Stimulated activated effector memory CD8-positive, alpha-beta T cell treated with anti-CD3 and anti-CD28 coated beads, Interleukin-12 subunit alpha, Interleukin-12 subunit beta, amount 100 ng/mL, for 72 hours (primary cell): ENCODE data around the gene SLC25A47.
"Not testable (repeated sequence)": the region's sequence is repeated elsewhere in the genome, so short reads cannot be mapped to it uniquely, and the experiment has no call there.

Experiments
- ATAC-seq: fragments of 150-1000 bp; cut with Tn5 transposase; 2 replicates; pipeline ENCODE4 v1.10.0; 2021
- DNase-seq, 2 donors: peaks; one replicate each; pipeline ENCODE4 v3.0.0; 2021 to 2022; ENCODE audit warnings: low spot score in 2 of 2
- H3K27ac Mint-ChIP-seq: one replicate; pipeline ENCODE4 v1.8.0; 2022; ENCODE audit warnings: mild to moderate bottlenecking, mixed read lengths
- H3K36me3 Mint-ChIP-seq: one replicate; pipeline ENCODE4 v1.8.0; 2022; ENCODE audit warnings: mild to moderate bottlenecking, mixed read lengths
- H3K4me1 Mint-ChIP-seq: one replicate; pipeline ENCODE4 v1.8.0; 2022; ENCODE audit warnings: mixed read lengths
- H3K4me3 Mint-ChIP-seq: one replicate; pipeline ENCODE4 v1.8.0; 2022; ENCODE audit warnings: mild to moderate bottlenecking, mixed read lengths
- H3K9me3 Mint-ChIP-seq: one replicate; pipeline ENCODE4 v1.8.0; 2022; ENCODE audit warnings: mixed read lengths

The SLC25A47 gene, protein sequence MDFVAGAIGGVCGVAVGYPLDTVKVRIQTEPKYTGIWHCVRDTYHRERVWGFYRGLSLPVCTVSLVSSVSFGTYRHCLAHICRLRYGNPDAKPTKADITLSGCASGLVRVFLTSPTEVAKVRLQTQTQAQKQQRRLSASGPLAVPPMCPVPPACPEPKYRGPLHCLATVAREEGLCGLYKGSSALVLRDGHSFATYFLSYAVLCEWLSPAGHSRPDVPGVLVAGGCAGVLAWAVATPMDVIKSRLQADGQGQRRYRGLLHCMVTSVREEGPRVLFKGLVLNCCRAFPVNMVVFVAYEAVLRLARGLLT

DNA sequence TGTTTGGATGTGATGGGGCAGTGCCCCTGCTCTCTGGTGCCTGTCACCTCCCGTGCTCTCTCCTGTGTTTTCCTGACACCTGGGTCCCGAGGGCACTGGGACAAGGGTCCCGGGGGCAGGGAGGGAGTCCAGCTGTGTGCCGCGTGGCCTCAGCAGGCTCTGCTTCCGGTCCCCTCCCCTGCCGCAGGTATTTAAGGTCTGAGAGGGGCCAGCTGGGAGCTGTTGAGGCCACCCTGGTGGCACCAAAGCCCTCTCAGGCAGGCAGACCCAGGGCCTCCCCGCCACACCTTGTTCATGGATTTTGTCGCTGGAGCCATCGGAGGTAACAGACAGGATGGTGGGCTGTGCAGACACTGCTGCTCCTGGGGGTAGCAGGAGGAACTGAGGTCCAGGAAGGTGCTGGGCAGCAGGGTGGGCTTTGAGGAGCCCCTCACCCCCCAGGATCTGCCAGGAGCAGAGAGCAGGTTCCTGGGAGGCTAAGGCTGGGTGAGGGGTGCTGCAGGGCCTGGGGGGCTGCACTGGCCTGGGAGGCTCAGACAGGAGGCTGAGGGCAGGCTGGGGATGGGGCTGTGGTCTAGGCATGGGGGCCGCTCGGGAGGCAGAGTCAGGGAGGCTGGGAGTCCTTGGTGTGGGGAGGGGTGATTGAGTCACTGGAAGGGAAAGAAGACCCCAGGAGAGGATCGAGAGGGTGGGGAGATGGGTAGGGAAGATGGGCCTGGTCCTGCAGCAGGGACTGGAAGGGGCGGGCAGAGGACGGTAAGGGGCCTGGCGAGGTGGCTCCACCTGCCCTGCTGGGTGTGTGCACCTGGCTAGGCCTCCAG lies at the start of gene SLC25A47:
SLC25A47 (plus strand) TSS at position 219 of the 821 bp plus-strand sequence; CDS start at position 295, 76 bp downstream.
- H3K36me3 Mint-ChIP-seq: no peaks in the 10 kb centered on the region
- H3K4me1 Mint-ChIP-seq: peaks cover 7% of the 10 kb centered on the region
- DNase-seq (no peak), ATAC-seq (no peak)
- H3K9me3 Mint-ChIP-seq: no peaks in the 10 kb centered on the region
- H3K27ac Mint-ChIP-seq: peak within 1 kb of the TSS; percentile 81
- H3K4me3 Mint-ChIP-seq: no peak within 1 kb of the TSS

DNA sequence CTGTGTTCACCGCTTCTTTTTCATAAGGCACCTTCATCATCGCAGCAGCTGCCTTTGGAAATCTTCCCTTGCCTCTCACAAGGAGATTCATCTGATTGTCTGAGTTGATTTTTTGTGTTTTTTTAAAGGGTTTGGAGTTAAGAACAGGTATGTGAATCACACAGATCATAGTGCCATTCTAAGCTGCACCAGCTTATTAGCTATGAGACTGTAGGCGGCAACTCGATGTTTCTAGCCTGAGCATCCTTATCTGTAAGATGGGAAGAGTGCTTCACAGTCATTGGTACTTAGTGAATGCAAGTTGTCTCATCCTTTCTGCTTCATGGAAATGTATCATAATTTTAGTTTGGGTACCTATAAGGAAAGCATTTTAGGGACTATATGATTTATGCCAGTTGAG lies 48.9 kb upstream of the SLC25A47 start:
- H3K4me3 Mint-ChIP-seq: no peak overlapping the region
- peaks cover 92% of the 10 kb centered on the region for H3K36me3 Mint-ChIP-seq
- H3K4me1 Mint-ChIP-seq: peaks cover 29% of the 10 kb centered on the region
- ATAC-seq: no peak
- peak overlapping the region; percentile 60 for H3K27ac Mint-ChIP-seq
- DNase-seq: no peak
- H3K9me3 Mint-ChIP-seq: no peaks in the 10 kb centered on the region

DNA sequence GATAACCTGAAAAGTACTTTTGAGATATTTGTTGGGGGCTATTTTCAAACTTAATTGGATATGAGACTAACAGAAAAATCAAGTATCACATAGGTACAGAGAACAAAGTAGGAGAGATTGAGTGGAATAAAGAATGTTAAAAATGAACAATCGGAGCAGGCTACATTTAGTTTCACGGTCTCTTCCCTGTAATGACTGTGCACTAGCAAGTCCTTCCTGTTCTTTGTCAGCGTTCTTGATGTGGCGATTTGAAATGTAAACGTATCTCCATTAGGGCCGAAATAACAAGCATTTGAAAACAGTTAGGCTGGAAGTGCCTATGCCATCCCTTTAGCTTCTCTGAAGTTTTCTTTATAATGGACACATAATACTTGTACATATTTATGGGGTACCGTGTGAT lies 47.9 kb upstream of the SLC25A47 start:
- peaks cover 89% of the 10 kb centered on the region for H3K36me3 Mint-ChIP-seq
- no peak overlapping the region for H3K4me3 Mint-ChIP-seq
- DNase-seq (no peak), ATAC-seq (peak; percentile 90)
- peaks cover 34% of the 10 kb centered on the region for H3K4me1 Mint-ChIP-seq
- no peaks in the 10 kb centered on the region for H3K9me3 Mint-ChIP-seq
- peak overlapping the region; percentile 60 for H3K27ac Mint-ChIP-seq

DNA sequence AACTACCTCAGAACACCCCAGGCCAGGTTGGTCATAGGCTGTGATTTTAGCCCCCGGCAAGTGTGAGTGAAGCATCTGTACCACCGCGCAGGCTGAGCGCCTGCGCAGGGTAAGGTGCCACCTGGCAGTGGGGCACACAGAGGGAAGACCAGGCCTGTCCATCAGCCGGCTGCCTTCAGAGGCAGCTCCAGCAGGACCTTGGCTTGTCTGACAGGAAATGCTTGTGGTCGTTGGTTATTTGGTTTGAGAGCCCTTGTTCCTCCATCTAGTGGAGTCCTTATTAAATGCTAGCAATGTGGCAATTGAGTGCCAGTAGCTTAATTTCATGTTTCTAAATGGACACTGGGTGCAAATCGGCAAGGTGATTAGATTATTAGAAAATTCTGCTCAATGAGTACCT lies 44.4 kb upstream of the SLC25A47 start:
- peaks cover 34% of the 10 kb centered on the region for H3K4me1 Mint-ChIP-seq
- ATAC-seq: peak; percentile 35
- no peak for DNase-seq
- no peak overlapping the region for H3K4me3 Mint-ChIP-seq
- peaks cover 90% of the 10 kb centered on the region for H3K36me3 Mint-ChIP-seq
- H3K27ac Mint-ChIP-seq: peak overlapping the region; percentile 26
- no peaks in the 10 kb centered on the region for H3K9me3 Mint-ChIP-seq

DNA sequence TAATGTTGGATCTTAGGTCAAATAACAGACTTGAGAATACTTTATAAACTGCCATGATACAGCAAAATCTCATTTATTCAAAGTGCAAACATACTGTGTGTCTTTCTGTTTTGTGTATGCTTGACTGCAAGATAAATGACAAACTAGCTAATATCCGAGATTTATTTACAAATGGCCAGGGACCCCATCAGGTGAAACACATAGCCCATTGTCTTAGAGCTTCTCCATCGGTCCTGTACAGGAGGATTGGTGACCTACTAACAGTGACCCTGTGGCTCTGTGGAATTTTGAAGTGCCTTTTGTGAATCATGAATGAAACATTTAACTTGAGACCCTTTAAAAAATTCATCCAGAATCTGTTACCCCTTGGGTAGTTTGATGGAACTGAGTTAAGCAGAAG lies 44.0 kb upstream of the SLC25A47 start:
- Mint-ChIP-seq H3K36me3 (peaks cover 87% of the 10 kb centered on the region), H3K27ac (no peak overlapping the region)
- ATAC-seq: no peak

DNA sequence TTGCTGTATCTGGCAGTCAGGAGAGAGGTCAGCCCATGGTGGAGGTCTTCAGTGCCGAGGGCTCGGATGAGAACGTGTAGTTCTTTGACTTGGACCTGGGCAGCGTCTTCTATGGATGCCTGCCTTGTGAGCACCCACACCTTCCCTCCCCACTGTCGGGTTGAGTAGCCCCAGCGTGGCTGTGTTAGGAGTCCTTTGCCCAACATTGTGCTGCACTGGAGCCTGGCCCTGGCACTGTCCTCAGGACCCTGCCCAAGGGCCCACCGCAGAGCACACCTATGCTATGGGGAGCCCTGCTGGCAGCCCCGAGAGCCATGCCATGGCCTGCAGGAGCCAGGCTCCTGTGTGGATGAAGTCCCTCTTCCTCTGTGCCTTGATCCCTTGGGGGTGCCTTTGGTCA lies 43.6 kb upstream of the SLC25A47 start:
- peaks cover 87% of the 10 kb centered on the region for H3K36me3 Mint-ChIP-seq
- ATAC-seq: no peak
- H3K27ac Mint-ChIP-seq: peak overlapping the region; percentile 6
- no peaks in the 10 kb centered on the region for H3K9me3 Mint-ChIP-seq
- DNase-seq: no peak
- no peak overlapping the region for H3K4me3 Mint-ChIP-seq
- H3K4me1 Mint-ChIP-seq: peaks cover 32% of the 10 kb centered on the region

More for the DNA sequence above, 44.0 kb upstream of the SLC25A47 start:
- Mint-ChIP-seq H3K4me1 (peaks cover 32% of the 10 kb centered on the region), H3K4me3 (no peak overlapping the region), H3K9me3 (no peaks in the 10 kb centered on the region)
- DNase-seq: no peak

DNA sequence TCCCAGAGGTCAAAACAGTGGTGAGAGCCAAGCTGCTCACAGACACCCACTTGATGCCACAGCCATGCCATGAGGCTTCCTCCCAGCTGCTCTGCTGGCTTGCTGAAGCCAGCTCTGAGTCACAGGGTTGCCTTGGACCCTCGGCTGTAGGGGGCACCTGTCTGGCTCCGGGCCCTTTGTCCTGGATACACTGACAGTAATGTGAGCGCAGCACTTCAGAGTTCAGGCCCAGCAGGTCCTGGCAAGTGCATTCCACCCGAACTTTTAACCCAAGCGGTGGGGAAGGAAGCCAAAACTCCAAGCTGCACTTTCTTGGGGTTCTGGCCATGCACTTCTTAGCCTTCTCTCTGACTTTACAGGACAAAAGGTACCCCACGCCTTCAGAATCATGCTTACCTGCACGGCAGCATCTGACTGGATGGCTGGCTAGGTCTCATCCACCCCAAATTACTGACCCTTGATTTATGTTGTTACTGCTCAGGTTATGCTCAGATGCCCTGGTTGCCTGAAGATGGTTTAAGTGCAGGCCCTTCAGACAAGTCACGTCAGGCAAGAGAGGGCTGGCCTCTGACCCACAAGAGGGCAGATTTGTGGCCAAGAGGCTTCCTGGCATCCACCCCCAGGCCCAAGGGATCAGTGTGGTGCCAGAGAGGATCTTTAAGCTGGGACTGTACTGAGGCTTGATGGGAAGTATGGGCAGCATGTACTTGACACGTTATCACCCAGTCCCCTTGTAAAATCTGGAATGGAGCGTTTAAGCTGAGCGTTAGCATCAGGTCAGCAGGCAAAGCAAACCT lies 41.7 kb upstream of the SLC25A47 start:
- ATAC-seq: no peak
- H3K4me3 Mint-ChIP-seq: no peak overlapping the region
- H3K4me1 Mint-ChIP-seq: peaks cover 25% of the 10 kb centered on the region

DNA sequence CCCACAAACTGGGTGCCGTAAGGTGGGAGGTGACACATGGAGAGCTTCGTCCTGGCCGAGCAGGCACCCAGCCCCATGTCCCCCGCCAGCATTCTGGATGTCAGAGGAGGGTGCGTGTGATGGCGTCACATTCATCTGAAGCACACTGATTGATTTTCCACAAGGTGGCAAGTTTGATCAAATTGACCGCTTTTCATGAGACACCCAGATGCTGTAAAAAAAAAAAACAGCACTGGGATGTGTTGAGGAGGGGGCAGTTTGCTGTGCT lies 41.1 kb upstream of the SLC25A47 start:
- no peak overlapping the region for H3K4me3 Mint-ChIP-seq
- H3K36me3 Mint-ChIP-seq: peaks cover 65% of the 10 kb centered on the region
- peak overlapping the region; percentile 23 for H3K27ac Mint-ChIP-seq
- DNase-seq: no peak
- H3K4me1 Mint-ChIP-seq: peaks cover 25% of the 10 kb centered on the region
- no peaks in the 10 kb centered on the region for H3K9me3 Mint-ChIP-seq
- no peak for ATAC-seq

More for the DNA sequence above, 41.7 kb upstream of the SLC25A47 start:
- H3K36me3 Mint-ChIP-seq: peaks cover 70% of the 10 kb centered on the region
- no peak for DNase-seq
- H3K27ac Mint-ChIP-seq: peak overlapping the region; percentile 23
- H3K9me3 Mint-ChIP-seq: no peaks in the 10 kb centered on the region

DNA sequence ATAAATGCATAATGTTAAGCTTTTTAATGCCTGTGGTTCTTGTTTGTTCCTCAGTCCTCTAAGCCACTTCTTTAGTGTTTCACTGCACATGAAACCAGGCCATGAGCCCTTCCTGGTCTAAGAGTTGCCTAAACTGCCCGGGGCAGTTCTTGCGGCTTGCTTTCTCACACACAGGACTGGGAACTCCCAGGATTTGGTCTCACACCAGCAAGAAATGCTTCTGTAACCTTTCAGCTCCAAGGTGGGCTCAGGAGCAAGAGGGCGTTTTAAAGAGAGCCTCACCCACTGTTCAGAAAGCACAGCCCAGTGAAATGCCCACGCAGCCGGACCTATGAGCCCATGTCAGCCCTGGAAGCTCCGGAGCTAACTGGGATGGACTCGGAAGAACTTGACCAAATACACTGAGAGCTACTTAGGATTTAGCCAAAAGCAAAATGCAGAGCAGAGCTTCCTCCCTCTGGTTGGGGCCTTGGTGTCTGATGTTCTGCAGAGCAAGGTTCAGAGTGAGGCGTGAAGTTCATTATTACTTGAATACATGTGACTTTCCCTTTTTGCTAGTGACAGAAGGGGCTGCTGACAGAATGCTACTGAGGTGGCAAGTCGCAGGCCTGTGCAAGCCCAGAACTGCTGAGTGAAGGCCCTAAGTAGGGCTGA lies 40.2 kb upstream of the SLC25A47 start:
- Mint-ChIP-seq H3K4me3 (no peak overlapping the region), H3K9me3 (no peaks in the 10 kb centered on the region), H3K4me1 (peaks cover 25% of the 10 kb centered on the region), H3K27ac (peak overlapping the region; percentile 23), H3K36me3 (peaks cover 56% of the 10 kb centered on the region)
- DNase-seq (no peak), ATAC-seq (no peak)

DNA sequence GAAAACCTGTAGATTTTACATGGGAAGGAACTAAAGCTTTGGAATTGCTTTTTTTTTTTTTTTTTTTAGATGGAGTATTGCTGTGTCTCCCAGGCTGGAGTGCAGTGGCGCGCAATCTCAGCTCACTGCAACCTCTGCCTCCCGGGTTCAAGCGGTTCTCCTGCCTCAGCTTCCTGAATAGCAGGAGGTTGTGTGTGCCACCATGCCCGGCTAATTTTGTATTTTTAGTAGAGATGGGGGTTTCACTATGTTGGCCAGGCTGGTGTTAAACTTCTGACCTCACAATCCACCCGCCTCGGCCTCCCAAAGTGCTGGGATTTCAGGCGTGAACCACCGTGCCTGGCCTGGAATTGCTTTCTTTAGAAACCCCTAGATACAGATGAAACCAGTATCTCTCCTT lies 39.7 kb upstream of the SLC25A47 start:
- H3K4me3 Mint-ChIP-seq, H3K9me3 Mint-ChIP-seq, DNase-seq, ATAC-seq: not testable (repeated sequence)
- peak overlapping the region; percentile 23 for H3K27ac Mint-ChIP-seq
- peaks cover 23% of the 10 kb centered on the region for H3K4me1 Mint-ChIP-seq
- H3K36me3 Mint-ChIP-seq: peaks cover 53% of the 10 kb centered on the region

DNA sequence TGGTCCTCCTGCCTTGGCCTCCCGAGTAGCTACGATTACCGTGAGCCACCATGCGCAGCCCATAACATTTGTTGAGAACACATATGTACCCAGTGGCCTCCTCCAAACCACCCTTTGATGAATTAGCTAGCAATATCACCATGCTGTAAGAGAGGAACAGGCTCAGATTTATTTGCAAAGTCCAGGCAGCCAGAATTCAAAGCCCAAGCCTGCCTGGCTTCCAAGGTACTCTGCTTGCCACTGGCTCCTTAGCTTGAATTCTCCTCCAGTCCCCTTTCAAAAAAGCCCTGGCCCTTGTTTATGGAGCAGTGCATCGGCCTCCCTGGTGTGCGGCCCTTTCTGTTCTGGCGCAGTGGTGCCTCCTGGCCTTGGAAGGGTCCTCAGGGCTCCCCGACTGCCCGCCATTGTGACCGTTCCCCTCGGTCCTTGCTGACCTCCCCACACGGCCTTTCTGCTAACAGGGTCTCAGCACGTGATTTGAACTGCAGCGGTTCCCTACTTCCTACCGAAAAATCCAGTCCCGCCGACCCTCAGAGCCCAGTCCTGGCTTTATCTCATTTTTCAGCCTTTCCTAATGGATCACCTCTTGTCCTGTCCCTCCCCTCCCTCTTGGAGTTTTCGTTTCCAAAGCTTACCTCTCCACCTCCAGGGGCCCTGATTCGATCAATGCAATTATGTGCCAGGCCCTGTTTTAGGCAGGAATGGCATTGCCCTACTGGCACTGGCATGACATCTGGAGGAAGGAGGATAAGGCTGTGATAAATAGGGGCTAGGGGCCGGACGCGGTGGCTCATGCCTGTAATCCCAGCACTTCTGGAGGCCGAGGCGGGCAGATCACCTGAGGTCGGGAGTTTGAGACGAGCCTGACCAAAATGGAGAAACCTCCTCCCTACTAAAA lies 38.9 kb upstream of the SLC25A47 start:
- DNase-seq (no peak), ATAC-seq (no peak)
- H3K4me3 Mint-ChIP-seq: peak overlapping the region; percentile 76
- H3K9me3 Mint-ChIP-seq: no peaks in the 10 kb centered on the region
- H3K4me1 Mint-ChIP-seq: peaks cover 19% of the 10 kb centered on the region
- peak overlapping the region; percentile 86 for H3K27ac Mint-ChIP-seq
- peaks cover 53% of the 10 kb centered on the region for H3K36me3 Mint-ChIP-seq

DNA sequence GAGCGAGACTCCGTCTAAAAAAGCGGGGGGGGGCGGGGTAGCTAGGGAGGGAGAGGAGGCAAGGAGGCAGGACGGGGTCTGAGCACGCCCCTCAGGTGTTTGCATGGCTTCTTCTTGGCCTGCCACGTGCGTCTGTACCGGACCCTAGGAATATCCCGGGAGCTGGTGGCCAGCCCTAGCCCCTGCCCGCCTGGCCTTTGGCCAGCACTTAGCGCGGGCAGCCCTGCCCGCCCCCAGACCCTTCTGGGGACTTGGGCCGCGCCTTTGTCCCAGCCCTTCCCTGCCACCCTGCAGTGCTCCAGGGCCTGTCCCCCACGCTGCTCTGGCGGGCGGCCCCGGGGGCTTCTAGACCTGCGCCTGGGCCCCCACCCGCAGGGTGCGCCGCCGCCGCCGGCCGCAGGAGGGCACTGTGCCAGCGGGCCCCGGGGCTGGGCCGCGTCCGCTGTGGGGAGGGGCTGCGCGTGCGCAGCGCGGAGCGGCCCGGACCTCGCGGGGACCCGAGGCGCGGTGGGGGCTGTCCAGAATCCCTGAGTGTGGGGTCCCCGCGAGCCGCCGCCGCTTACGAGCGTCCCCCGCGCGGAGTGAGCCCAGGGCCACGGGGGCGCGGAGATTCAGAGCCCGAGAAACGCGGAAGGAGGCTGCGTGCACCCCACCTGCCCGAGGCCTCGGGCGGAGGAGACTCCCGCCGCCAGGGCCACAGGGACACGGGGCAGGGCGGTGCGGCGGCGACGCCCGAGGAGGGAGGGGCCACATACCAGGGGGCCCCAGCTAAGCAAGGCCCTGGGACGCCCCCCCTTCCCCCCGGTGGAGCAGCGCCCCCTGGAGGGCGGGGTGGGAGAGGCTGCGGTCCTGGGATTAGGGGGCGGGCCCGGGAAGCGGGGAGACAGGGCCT lies 37.9 kb upstream of the SLC25A47 start:
- H3K4me3 Mint-ChIP-seq: peak overlapping the region; percentile 76
- peaks cover 13% of the 10 kb centered on the region for H3K4me1 Mint-ChIP-seq
- DNase-seq: peak; percentile 92 to 93
- H3K27ac Mint-ChIP-seq: peak overlapping the region; percentile 94
- peak; percentile 87 for ATAC-seq
- H3K9me3 Mint-ChIP-seq: no peaks in the 10 kb centered on the region
- H3K36me3 Mint-ChIP-seq: peaks cover 53% of the 10 kb centered on the region

DNA sequence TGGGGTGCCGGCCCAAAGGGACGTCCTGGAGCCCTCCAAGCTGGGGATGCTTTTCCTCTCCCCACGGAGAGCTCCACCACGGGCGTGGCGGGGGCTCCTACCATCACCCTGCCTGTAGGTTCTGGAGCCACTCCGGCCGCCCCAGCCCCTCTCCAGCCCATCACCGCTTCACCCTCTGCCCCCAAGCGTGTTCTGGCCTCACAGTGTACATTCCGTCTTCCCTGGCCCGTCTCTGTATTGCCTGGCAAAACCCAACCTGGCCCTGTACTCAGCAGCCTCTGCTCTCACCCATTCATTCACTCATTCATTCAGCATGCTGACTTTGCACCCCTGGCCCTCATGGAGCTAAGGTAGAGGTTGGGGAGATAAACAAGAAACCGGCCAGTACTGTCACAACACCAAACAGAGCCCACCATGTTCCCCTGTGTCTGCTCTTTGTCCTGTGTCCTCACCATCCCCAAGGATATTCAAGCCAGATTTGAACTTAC lies 37.2 kb upstream of the SLC25A47 start:
- Mint-ChIP-seq H3K36me3 (peaks cover 46% of the 10 kb centered on the region), H3K4me1 (peaks cover 13% of the 10 kb centered on the region), H3K27ac (peak overlapping the region; percentile 94), H3K9me3 (no peaks in the 10 kb centered on the region), H3K4me3 (peak overlapping the region; percentile 76)
- no peak for DNase-seq
- ATAC-seq: no peak
